Subcutaneous abdominal adipose tissue (tissue), 5 donors: ENCODE results near the gene NOX3.

Source experiments
- H3K27ac ChIP-seq: one replicate; pipeline ENCODE4 v1.7.0; 2013; ENCODE audit warnings: low read depth, mild to moderate bottlenecking, inconsistent platforms, low read length, moderate library complexity
- H3K27me3 ChIP-seq, 5 donors: one replicate each; pipeline ENCODE4 v1.7.0; 2013; ENCODE audit warnings: low read length in 5 of 5, inconsistent platforms in 1 of 5; ENCODE audit not compliant: control insufficient read depth in 5 of 5, insufficient read depth in 4 of 5
- H3K36me3 ChIP-seq, 5 donors: one replicate each; pipeline ENCODE4 v1.7.0; 2013; ENCODE audit warnings: low read length in 5 of 5; ENCODE audit not compliant: control insufficient read depth in 5 of 5, insufficient read depth in 5 of 5
- H3K4me1 ChIP-seq, 5 donors: one replicate each; pipeline ENCODE4 v1.7.0; 2013; ENCODE audit warnings: low read length in 5 of 5, mild to moderate bottlenecking in 3 of 5, moderate library complexity in 1 of 5; ENCODE audit not compliant: control insufficient read depth in 5 of 5, insufficient read depth in 5 of 5
- H3K4me3 ChIP-seq, 5 donors: one replicate each; pipeline ENCODE4 v1.7.0; 2013; ENCODE audit warnings: low read length in 5 of 5, low read depth in 1 of 5
- H3K9ac ChIP-seq, 5 donors: one replicate each; pipeline ENCODE4 v1.7.0; 2013; ENCODE audit warnings: low read length in 5 of 5, mild to moderate bottlenecking in 4 of 5, moderate library complexity in 3 of 5
- H3K9me3 ChIP-seq, 5 donors: one replicate each; pipeline ENCODE4 v1.7.0; 2013; ENCODE audit warnings: low read length in 5 of 5; ENCODE audit not compliant: control insufficient read depth in 5 of 5
- donor health status: healthy.
- donor health status: healthy.
- donor health status: healthy.
- donor health status: healthy.
- donor health status: healthy.

Gene NOX3

GRCh38 chr6:155436981-155437749 lies 18.5 kb downstream of the NOX3 start:
- H3K9ac ChIP-seq: no peak overlapping the region

GRCh38 chr6:155434829-155435423 lies 20.7 kb downstream of the NOX3 start:
- Histone ChIP-seq H3K9ac (no peak overlapping the region), H3K4me3 (no peak overlapping the region), H3K4me1 (peaks cover 0 to 4% (median 0%) of the 10 kb centered on the region in 5 donors), H3K27me3 (no peaks in the 10 kb centered on the region), H3K36me3 (no peaks in the 10 kb centered on the region), H3K27ac (no peak overlapping the region), H3K9me3 (no peaks in the 10 kb centered on the region)

More at GRCh38 chr6:155436981-155437749, 18.5 kb downstream of the NOX3 start:
- H3K27me3 ChIP-seq: no peaks in the 10 kb centered on the region
- H3K27ac ChIP-seq: no peak overlapping the region
- peaks cover 0 to 4% (median 0%) of the 10 kb centered on the region in 5 donors for H3K4me1 ChIP-seq
- H3K4me3 ChIP-seq: no peak overlapping the region
- H3K36me3 ChIP-seq: no peaks in the 10 kb centered on the region
- no peaks in the 10 kb centered on the region for H3K9me3 ChIP-seq

- Histone ChIP-seq H3K4me3 (no peak overlapping the region), H3K9ac (no peak overlapping the region), H3K27me3 (no peaks in the 10 kb centered on the region)
These were observed 21.5 kb downstream of the NOX3 start for GRCh38 chr6:155434096-155434495.

GRCh38 chr6:155432293-155432692 lies 23.3 kb downstream of the NOX3 start:
- no peak overlapping the region for H3K4me3 ChIP-seq

More at GRCh38 chr6:155434096-155434495, 21.5 kb downstream of the NOX3 start:
- Histone ChIP-seq H3K27ac (no peak overlapping the region), H3K9me3 (no peaks in the 10 kb centered on the region), H3K36me3 (no peaks in the 10 kb centered on the region), H3K4me1 (peaks cover 0 to 4% (median 0%) of the 10 kb centered on the region in 5 donors)

GRCh38 chr6:155429321-155429893 lies 26.2 kb downstream of the NOX3 start:
- no peak overlapping the region for H3K27ac ChIP-seq
- H3K4me1 ChIP-seq: no peaks in the 10 kb centered on the region
- H3K9me3 ChIP-seq: peaks cover 0 to 3% (median 0%) of the 10 kb centered on the region in 5 donors
- no peaks in the 10 kb centered on the region for H3K27me3 ChIP-seq
- H3K36me3 ChIP-seq: no peaks in the 10 kb centered on the region
- no peak overlapping the region for H3K9ac ChIP-seq
- H3K4me3 ChIP-seq: no peak overlapping the region

More at GRCh38 chr6:155432293-155432692, 23.3 kb downstream of the NOX3 start:
- H3K9me3 ChIP-seq: no peaks in the 10 kb centered on the region
- no peak overlapping the region for H3K27ac ChIP-seq
- no peak overlapping the region for H3K9ac ChIP-seq
- peaks cover 0 to 2% (median 0%) of the 10 kb centered on the region in 5 donors for H3K4me1 ChIP-seq
- no peaks in the 10 kb centered on the region for H3K36me3 ChIP-seq
- no peaks in the 10 kb centered on the region for H3K27me3 ChIP-seq

GRCh38 chr6:155426408-155426945 lies 29.2 kb downstream of the NOX3 start:
- peaks cover 0 to 2% (median 0%) of the 10 kb centered on the region in 5 donors for H3K27me3 ChIP-seq
- no peaks in the 10 kb centered on the region for H3K36me3 ChIP-seq
- H3K9me3 ChIP-seq: peaks cover 0 to 3% (median 0%) of the 10 kb centered on the region in 5 donors
- no peak overlapping the region for H3K4me3 ChIP-seq
- no peaks in the 10 kb centered on the region for H3K4me1 ChIP-seq
- no peak overlapping the region for H3K9ac ChIP-seq
- H3K27ac ChIP-seq: no peak overlapping the region

- Histone ChIP-seq H3K4me3 (no peak overlapping the region), H3K4me1 (no peaks in the 10 kb centered on the region), H3K36me3 (no peaks in the 10 kb centered on the region), H3K27ac (no peak overlapping the region), H3K9me3 (peaks cover 0 to 3% (median 0%) of the 10 kb centered on the region in 5 donors), H3K9ac (no peak overlapping the region), H3K27me3 (peaks cover 0 to 2% (median 0%) of the 10 kb centered on the region in 5 donors)
These were observed 31.5 kb downstream of the NOX3 start for GRCh38 chr6:155424181-155424580.

- no peak overlapping the region for H3K9ac ChIP-seq
- H3K9me3 ChIP-seq: peaks cover 0 to 3% (median 0%) of the 10 kb centered on the region in 5 donors
- H3K27me3 ChIP-seq: peaks cover 0 to 2% (median 0%) of the 10 kb centered on the region in 5 donors
- H3K4me3 ChIP-seq: no peak overlapping the region
- no peak overlapping the region for H3K27ac ChIP-seq
- peaks cover 0 to 12% (median 11%) of the 10 kb centered on the region in 5 donors for H3K4me1 ChIP-seq
- no peaks in the 10 kb centered on the region for H3K36me3 ChIP-seq
These were observed 33.0 kb downstream of the NOX3 start for GRCh38 chr6:155422635-155423034.

- Histone ChIP-seq H3K4me1 (peaks cover 0 to 15% (median 13%) of the 10 kb centered on the region in 5 donors), H3K9ac (no peak overlapping the region), H3K27ac (no peak overlapping the region), H3K9me3 (no peaks in the 10 kb centered on the region), H3K36me3 (no peaks in the 10 kb centered on the region), H3K27me3 (peaks cover 0 to 2% (median 0%) of the 10 kb centered on the region in 5 donors), H3K4me3 (no peak overlapping the region)
These were observed 35.1 kb downstream of the NOX3 start for GRCh38 chr6:155420492-155420891.
